NOMO-1 treated with dmso at 0.1 percent for 144 hours (cell line): ENCODE measurements around the gene PXK.
A peak's percentile ranks its signal among the peaks of the same experiment; 100 is the strongest.

ENCODE experiments used
- DNase-seq: peaks from one replicate; lab custom pipeline; 2025; ENCODE audit not compliant: unreplicated experiment; lab: John Stamatoyannopoulos, UW

Gene PXK

GRCh38 chr3:58347984-58348383 is 15.3 kb downstream of the PXK start:
- DNase-seq: no peak

DNA sequence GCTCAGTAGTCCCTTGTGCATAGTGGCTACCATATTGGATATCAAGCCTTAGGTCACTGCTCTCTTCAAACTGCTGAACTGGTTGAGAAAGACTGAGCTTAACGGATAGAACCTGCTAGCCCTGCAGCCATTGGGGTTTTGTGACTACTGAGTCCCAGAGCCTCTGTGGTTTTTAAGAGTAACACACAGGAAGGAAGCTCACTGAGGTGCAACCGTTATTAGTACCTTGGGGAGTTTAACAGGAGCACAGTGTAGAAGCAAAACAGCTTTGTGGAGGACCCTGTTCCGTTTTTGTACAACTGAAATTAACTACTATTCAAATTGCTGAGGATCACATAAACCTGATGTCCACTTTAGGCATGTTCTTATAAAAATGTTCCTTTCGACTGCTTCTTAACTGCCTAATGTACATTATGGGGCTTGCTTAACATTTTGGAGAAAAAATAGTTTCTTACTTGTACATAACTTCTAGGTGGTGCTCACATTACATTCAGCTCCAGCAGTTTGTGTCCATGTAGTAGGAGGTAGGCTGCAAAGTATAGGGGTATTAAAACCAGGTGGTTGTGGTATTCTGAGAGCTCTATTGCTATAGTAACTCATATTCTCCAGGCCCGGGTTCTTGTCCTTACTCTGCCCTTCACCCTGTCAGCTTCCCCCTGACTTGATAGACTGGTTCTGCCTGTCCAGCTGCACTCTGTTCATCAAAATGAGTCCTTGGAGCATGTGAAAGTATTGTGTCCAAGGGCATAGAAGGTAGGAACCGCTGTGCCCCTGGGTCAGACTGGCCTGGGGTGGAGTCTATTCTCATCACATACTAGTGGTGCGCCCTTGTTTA is 17.3 kb downstream of the PXK start:
- DNase-seq: peak; percentile 45

GRCh38 chr3:58350627-58351013 is 17.9 kb downstream of the PXK start:
- DNase-seq: peak; percentile 45

DNA sequence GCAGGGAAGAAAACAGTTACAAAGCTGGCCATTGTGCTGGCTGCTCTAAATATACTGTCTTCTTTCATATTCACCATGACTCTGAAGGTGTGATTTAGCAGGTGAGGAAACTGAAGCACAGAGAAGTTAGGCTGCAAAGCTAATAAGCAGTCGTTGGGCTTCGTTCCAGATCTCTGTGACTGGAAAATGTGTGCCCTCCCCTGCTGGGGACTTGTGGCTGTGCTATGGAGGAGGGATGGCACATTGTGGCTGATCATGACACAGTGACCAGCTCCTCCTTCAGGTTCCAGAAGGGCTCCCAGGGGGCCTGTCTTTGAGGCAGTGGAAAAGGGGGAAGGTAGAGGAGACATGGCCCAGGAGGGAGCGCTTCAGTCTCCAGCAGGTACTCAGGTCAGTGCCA is 19.2 kb downstream of the PXK start:
- DNase-seq: peak; percentile 34

DNA sequence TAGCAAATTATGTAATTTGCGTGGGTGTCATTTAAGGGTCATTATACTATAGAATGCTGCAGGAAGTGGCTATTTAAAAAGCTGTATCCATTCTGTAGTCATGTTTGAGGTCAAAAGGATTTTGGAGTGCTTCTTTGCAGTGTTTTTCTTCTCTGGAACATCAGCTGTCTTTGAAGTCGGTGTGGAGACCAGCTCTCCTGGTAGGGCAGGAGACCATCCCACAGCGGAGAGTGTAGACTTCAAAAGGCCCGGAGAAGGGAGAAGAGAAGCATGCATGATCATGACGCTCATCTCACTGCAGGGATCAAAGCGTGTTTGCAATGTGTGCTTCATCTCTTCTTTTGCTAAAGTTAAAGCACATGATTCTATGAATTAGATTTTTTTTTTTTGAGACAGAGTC is 19.9 kb downstream of the PXK start:
- DNase-seq: no peak

DNA sequence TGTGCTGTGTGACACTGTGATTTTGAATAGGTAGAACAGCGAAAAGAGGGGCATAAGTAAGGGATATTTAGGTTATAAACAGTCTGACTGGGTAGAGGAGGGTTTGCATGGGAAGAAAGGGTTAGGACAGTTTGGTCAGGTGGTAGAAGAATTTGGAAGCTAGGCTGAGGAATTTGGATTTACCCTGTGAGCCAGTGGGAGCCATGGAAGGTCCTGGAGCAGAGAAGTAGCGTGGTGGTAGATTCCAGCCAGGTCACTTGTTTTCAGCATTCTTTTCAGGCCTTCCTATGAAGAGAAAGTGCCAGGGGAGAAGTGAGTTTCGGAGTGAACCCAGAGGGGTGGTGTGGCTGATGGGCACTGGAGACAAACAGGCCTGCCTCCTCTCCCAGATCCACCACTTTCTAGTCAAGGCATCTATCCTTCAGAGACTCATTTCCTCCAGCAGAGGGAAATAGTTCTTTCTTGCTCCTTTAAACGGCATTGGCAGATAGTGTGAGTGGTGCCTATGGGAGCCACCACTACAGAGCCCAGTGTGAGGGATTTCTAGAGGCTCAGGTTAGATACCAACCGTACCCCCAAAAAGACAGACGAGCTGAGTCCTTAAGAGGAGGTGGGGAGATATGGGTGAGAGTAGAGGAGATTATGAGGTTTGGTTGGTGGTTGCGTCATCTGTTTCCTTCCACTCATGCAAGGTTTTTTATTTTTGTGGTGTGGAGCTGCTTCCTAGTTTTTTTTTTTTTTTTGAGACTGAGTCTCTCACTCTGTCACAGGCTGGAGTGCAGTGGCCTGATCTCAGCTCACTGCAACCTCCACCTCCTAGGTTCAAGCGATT is 21.2 kb downstream of the PXK start:
- DNase-seq: peak; percentile 62

DNA sequence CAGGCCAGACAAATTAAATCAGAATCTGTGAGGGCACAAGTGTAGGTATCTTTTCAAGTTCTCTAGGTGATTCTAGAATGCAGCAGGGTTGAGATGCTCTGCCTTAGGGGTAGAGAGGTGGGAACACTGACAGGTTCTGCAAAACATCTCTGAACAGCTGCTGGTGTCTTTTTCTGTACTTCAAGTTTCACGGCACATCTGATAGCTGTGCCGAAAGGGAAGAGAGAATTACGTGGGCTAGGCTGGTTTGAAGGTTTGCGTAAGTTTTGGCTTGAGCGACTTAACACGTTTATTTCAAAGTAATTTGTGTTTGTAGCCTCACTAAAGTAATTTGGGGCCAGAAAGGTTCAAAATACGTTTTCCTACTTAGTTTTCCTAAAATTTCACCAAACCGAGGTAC is 22.5 kb downstream of the PXK start:
- DNase-seq: peak; percentile 82

GRCh38 chr3:58356054-58356453 is 23.4 kb downstream of the PXK start:
- peak; percentile 44 for DNase-seq

GRCh38 chr3:58357402-58357801 is 24.7 kb downstream of the PXK start:
- DNase-seq: no peak

DNA sequence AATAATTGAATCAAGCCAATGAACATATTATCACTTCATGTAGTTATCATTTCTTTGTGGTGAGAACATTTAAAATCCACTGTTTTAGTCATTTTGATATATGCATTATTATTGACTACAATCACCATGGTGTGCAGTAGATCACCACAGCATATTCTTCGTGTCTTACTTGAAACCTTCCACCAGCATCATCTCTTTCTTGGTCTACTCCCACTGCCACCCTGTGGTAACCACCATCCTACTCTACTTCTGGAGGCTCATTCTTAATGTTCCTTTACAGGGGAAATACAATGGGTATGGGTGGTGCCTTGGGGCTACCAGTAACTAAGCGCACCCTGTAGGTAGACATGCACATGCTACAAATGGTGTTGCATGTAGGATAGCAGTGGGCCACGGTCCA is 25.4 kb downstream of the PXK start:
- DNase-seq: no peak

GRCh38 chr3:58358808-58359207 is 26.1 kb downstream of the PXK start:
- DNase-seq: no peak

GRCh38 chr3:58359621-58360020 is 26.9 kb downstream of the PXK start:
- DNase-seq: no peak

GRCh38 chr3:58361866-58362265 is 29.2 kb downstream of the PXK start:
- DNase-seq: no peak

DNA sequence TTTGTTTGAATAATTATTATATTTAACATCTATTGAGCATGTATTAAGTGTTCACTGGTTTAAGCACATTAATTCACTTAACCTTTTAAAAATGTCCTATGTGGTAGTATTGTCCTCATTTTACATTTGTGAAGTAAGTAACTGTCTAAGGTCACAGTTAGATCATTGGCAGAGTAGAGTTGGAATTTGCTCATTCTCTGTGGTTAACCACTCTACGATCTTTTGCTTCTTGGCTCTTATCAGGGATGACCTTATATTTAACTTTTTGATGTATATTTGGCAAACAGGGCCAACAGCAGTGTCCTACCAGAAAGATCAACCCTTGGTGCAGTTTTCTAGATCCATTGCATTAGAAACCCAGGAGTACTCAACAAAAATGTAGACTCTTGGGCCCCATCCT is 34.0 kb downstream of the PXK start:
- DNase-seq: no peak

- DNase-seq: no peak
Observed at GRCh38 chr3:58369038-58369437, 36.3 kb downstream of the PXK start.

- DNase-seq: no peak
Observed at GRCh38 chr3:58369876-58370275, 37.2 kb downstream of the PXK start.

GRCh38 chr3:58370407-58370806 is 37.7 kb downstream of the PXK start:
- DNase-seq: no peak

GRCh38 chr3:58371754-58372153 is 39.1 kb downstream of the PXK start:
- DNase-seq: no peak

- no peak for DNase-seq
Observed at GRCh38 chr3:58375254-58375653, 42.6 kb downstream of the PXK start.

- DNase-seq: no peak
Observed at GRCh38 chr3:58377168-58377567, 44.5 kb downstream of the PXK start.

DNA sequence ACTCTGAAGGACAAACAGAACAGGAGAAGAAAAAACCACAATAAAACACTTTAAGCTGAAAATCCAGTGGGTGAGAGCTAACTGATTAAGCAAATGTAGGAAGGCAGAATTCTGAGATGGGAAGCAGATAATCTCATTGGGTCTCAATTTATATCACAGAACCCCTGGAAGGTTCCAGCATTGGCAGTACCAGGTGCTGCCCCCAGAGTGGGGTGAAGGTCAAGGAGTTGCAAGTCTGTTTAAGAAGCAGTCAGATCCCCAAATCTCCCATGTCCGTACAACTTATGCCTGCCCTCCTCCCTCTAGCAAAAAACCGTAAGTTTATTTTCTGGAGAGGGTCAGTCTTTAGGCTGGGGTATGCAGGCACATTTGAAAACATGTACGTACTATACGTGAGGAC is 45.1 kb downstream of the PXK start:
- DNase-seq: no peak

DNA sequence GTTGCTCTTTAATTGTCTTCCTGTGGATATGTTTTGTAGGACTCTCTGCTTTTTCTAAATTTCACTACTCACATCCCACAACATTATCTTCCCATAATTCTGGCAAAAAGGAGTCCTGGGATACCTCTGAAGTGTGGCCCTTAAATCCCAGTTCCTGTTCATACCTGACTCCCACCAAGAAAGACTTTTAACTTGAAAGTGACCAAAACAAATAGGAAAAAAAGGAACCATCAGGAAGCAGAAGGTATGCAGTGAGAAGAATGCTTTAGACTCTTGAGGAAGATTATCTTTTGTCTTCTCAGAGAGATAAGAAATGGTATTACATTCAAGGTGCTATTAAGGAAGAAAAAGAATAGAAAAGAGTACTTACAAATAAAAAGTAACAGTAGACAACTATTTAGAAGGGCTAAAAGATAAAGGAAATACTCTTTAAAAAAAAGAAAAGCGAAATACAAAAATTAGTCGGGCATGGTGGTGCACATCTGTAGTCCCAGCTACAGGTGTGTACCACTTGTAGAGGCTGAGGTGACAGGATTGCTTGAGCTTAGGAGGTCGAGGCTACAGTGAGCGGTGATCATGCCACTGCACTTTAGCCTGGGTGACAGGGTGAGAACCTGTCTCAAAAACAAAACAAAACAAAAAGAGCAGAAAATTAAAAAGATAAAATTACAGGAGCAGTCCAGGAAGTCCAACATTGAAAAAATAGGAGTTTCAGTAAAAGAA is 46.8 kb downstream of the PXK start:
- no peak for DNase-seq
